ENCODE measurements around the gene OST4.
"Not testable (repeated sequence)": the region's sequence is repeated elsewhere in the genome, so short reads cannot be mapped to it uniquely, and the experiment has no call there.

The OST4 gene

GRCh38 chr2:27078267-27079194 lies 7.1 kb upstream of the OST4 start, which contains the start of gene EMILIN1:
TSS of gene EMILIN1 (plus strand) at chr2:27078615. CDS start at chr2:27079066, 451 bp downstream.
- no peak for DNase-seq

- no peak for DNase-seq
These were observed 5.8 kb upstream of the OST4 start for GRCh38 chr2:27077231-27077630.

- no peak for DNase-seq
These were observed 4.9 kb upstream of the OST4 start for GRCh38 chr2:27076323-27076722.

- not testable (repeated sequence) for DNase-seq
These were observed 4.1 kb upstream of the OST4 start for GRCh38 chr2:27075566-27075871.

GRCh38 chr2:27074738-27075565 lies 3.5 kb upstream of the OST4 start:
- peak; percentile 42 for DNase-seq

- no peak for DNase-seq
These were observed 2.3 kb upstream of the OST4 start for GRCh38 chr2:27073782-27074181.

GRCh38 chr2:27072920-27073319 lies 1.5 kb upstream of the OST4 start:
- DNase-seq: no peak

GRCh38 chr2:27071990-27072830 lies 756 bp upstream of the OST4 start:
- no peak for DNase-seq

GRCh38 chr2:27070653-27071276 lies 689 bp downstream of the OST4 start:
- DNase-seq: no peak

GRCh38 chr2:27069961-27070618 lies 1.4 kb downstream of the OST4 start:
- DNase-seq: no peak

- no peak for DNase-seq
These were observed 2.0 kb downstream of the OST4 start for GRCh38 chr2:27069436-27069835.

- no peak for DNase-seq
These were observed 4.1 kb downstream of the OST4 start for GRCh38 chr2:27067385-27067784.

GRCh38 chr2:27065128-27065527 lies 6.3 kb downstream of the OST4 start:
- DNase-seq: no peak

- no peak for DNase-seq
These were observed 11.1 kb downstream of the OST4 start for GRCh38 chr2:27060323-27060722.

GRCh38 chr2:27059141-27059820 lies 12.2 kb downstream of the OST4 start:
- no peak for DNase-seq

- DNase-seq: no peak
These were observed 13.2 kb downstream of the OST4 start for GRCh38 chr2:27058210-27058609.

GRCh38 chr2:27057184-27057583 lies 14.3 kb downstream of the OST4 start:
- no peak for DNase-seq

- DNase-seq: no peak
These were observed 16.7 kb downstream of the OST4 start for GRCh38 chr2:27054721-27055120.

GRCh38 chr2:27053776-27054175 lies 17.7 kb downstream of the OST4 start:
- DNase-seq: no peak

- DNase-seq: no peak
These were observed 18.1 kb downstream of the OST4 start for GRCh38 chr2:27053321-27053720.

- DNase-seq: no peak
These were observed 19.4 kb downstream of the OST4 start for GRCh38 chr2:27051902-27052645.
